GM18867 (cell line): ENCODE measurements around the gene CYP46A1.

Experiments used
- ATAC-seq: cut with Tn5 transposase; IDR thresholded peaks from one replicate; pipeline ENCODE4 v1.9.1; 2021; ENCODE audit warnings: mild to moderate bottlenecking, moderate library complexity; ENCODE audit not compliant: unreplicated experiment

Gene CYP46A1

DNA sequence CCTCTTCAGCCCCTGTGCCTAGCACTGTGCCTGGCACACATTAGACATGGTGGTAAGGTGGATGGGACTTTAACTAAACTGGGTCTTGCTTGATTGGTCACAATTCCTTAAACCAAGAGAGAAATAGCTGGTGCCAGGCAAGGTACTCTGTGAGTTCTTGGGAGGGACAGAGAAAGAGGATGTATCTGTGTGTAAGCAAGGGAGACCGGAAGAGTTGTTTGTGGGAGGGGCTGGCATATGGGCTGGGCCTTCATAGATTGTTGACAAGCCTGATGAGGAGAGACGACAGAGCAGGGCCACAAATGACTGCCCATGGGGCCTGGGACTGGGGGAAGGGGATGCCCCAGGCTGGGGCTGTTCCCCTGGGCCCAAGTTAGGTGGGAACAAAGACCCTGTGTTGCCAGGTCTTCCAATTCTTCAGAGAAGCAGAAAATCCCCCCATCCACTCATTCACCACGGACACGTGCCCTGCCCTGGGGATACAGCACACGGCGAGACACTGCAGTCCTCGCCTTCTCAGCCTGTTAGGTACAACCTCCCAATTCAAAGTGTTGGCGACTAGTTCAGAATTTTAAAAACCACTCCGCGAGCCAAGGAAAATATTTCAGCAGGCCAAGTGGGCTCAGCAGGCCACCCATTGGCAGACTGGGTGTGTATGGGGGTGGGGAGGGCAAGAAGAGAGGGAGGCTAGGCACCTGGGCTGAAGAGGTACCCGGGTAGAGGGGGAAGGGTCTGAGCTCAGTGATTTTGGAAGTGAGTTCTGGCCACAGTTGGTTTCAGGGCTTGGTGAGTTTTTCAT is 11.4 kb upstream of the CYP46A1 start:
- peak; percentile 69 for ATAC-seq

DNA sequence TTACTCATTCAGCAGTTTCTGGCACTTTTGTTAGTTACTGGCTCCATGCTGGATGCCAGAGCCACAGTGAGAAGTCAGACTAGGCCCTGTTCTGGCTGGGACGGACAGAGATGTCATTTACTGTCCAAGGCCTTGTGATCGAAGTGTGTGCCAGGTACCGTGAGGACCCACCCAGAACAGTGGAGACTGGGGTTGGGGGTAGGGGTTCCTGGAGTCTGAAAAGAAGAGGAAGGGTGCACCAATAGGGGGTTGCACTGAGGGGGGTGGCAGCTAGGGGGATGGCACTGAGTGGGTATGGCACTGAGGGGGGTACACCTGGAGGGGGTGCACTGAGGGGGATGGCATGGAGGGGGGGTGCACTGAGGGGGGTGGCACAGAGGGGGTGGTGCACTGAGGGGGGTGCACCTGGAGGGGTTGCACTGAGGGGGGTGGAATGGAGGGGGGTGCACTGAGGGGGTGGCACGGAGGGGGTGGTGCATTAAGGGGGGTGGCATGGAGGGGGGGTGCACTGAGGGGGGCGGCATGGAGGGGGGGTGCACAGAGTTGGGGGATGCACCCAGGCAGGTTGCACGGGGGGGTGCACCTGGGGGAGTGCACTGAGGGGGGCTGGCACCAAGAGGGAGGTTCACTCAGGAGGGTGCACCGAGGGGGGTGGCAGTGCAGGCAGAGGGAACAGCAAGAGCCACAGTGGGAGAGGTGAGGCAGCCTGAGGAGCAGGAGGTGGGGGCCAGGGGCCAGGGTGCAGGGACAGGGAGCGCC is 10.6 kb upstream of the CYP46A1 start:
- no peak for ATAC-seq

- no peak for ATAC-seq
These were observed 9.9 kb upstream of the CYP46A1 start for GRCh38 chr14:99674064-99674650.

DNA sequence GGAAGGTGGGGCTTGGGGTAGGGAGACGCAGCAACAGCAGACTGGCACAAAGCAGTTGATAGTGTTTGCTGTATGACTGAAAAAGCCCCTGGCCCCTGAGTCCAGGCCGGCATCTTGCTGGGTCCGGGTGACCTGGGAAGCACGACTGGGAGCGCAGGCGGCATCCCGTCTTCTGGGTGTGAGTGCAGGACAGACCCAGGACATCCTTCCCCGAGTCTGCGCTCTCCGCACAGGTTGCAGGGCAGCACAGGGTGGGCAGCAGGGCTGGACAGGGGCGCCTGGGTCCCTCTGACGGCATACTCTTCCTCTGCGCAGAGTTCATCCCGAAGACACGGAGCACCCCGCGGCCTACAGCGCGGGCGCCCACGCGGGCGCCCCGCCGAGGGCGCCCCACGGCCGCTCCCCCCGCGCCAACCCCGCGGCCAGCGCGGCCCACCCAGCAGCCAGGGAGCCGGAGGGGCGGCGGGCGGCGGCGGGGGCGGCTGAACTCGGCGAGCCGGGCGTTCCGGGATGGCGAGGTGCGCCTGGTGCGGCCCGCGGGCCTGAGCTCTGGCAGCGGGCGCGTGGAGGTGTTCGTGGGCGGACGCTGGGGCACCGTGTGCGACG is 9.2 kb upstream of the CYP46A1 start:
- ATAC-seq = no peak

DNA sequence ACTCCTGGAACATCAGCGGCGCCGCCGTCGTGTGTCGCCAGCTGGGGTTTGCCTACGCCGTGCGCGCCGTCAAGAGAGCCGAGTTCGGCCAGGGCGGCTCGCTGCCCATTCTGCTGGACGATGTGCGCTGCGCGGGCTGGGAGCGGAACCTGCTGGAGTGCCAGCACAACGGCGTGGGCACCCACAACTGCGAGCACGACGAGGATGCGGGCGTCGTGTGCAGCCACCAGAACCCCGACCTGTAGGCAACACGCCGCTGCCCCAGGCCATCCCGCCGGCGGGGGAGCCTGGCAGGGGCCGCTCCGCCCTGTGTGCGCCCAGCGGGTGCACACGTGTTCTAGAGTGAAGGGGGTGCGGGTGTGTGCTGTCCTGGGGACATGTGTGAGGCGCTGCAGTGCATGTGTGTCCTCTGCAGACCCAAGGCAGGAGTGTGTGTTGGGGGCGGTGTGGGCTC is 8.7 kb upstream of the CYP46A1 start:
- ATAC-seq = no peak

GRCh38 chr14:99675951-99676350 is 8.1 kb upstream of the CYP46A1 start:
- ATAC-seq = no peak

DNA sequence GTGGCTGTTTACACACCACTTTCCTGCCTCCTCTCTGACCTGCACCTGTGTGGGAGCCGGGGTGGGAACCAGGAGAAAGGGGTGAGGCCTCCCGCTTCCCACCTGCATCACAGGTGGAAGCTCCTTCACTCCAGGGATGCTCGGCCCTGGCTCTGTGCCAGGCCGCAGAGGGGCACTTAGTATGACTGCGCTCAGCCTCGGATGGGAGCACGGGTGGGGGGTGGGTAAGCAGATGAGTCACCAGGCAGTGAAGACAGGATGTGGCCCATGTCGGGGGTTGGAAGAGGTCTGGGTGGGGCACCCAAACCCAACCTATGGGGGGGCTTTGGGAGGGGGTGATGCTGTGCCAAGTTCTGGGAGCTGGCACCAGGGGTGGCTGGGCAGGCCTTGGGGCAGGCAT is 7.4 kb upstream of the CYP46A1 start:
- no peak for ATAC-seq

GRCh38 chr14:99677231-99678140 is 6.6 kb upstream of the CYP46A1 start:
- ATAC-seq = no peak

GRCh38 chr14:99678198-99678597 is 5.9 kb upstream of the CYP46A1 start:
- no peak for ATAC-seq

GRCh38 chr14:99679111-99679510 is 5.0 kb upstream of the CYP46A1 start:
- ATAC-seq = no peak

GRCh38 chr14:99679543-99679942 is 4.6 kb upstream of the CYP46A1 start:
- no peak for ATAC-seq

GRCh38 chr14:99679996-99680395 is 4.1 kb upstream of the CYP46A1 start:
- no peak for ATAC-seq

DNA sequence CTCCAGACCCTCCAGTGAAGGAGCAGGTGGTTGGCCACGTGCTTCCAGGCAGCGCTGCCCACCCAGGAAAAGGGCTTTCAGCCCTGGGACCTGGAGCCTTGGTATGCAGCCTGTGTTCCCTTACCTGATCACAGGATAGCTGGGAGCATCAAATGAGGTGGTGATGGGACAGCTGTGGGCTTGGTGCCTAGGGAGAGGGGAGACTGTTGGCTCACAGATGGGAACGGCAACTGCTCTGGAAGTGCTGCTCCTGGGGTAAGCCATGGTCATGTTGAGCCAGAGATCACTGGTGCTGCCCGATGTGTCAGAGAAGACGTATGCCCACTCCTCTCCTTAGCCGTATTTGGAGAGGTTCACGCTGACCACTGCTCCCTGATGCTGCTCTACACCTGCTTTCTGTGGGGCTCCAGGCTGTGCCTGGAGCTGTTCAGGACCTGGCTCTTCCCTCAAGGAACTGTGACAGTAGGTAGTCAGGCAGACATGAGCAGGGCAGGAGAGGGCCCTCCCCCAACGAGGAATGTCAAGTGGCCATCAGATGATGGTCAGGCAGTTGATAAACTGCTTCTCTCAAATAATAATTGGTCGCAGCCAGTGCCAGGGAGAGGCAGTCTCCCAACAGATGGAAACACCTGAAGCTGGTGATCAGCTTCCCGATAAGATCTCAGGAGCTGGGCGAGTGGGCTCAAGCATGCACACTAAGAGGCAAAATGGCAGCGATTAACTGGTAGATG is 2.8 kb upstream of the CYP46A1 start:
- no peak for ATAC-seq

DNA sequence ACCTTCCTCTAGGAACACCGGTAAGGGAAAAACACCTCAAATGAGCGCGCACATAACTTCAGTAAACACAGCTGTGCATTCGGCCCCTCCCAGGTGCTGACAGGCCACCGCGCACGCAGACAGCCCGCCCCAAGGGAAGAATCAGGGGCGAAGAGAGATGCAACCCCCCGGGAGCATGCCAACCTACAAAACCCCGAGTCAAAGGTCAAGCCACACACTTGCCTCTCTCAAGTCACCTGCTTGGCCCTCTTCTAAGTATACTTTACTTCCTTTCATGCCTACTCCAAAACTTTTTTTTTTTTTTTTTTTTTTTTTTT is 2.3 kb upstream of the CYP46A1 start:
- no peak for ATAC-seq

GRCh38 chr14:99682809-99683618 is 1.1 kb upstream of the CYP46A1 start:
- peak; percentile 33 for ATAC-seq

GRCh38 chr14:99684410-99684934 is 374 bp downstream of the CYP46A1 start:
- peak; percentile 33 for ATAC-seq

- ATAC-seq = no peak
These were observed 1.1 kb downstream of the CYP46A1 start for GRCh38 chr14:99685151-99685591.

- no peak for ATAC-seq
These were observed 1.5 kb downstream of the CYP46A1 start for GRCh38 chr14:99685596-99685995.
